Heart left ventricle (tissue), 13 donors: Measurements from ENCODE around the gene FLVCR1.

Experiments
- POLR2A ChIP-seq, 2 donors: fragments of 450-650 bp; IDR thresholded peaks; one replicate each; pipeline ENCODE4 v1.6.1; 2017; ENCODE audit warnings: antibody characterized with exemption in 2 of 2, mild to moderate bottlenecking in 2 of 2, moderate library complexity in 2 of 2
- TF ChIP-seq, protein P1 (sequence below), 12 donors: fragments of 200-600 bp; sonication (generic) in 4 of 12; IDR thresholded peaks; one replicate each; pipeline versions ENCODE4 v1.5.0 to v1.8.0; 2018 to 2022; ENCODE audit warnings: antibody characterized with exemption in 12 of 12, mild to moderate bottlenecking in 5 of 12
- donor health status: ischemic (EF 13 %, LVEDD 7.1; RV severe dilation, severe dysfunction).
- donor health status: DM: no; HTN: yes; CAD: no.
- donor health status: DM: no; HTN: no; CAD: no.
- donor health status: ischemic (EF 25% LVEDD 6.9; RV normal size, moderate dysfunction).
- donor health status: ischemic (EF 25% LVEDD 5.7; RV mildly dilated, moderate dysfunction).
- donor health status: ischemic (EF 35%, LVEDD 5.7; RV mildly dilated, moderate dysfunction).
- donor health status: nonischemic (EF 11% LVEDD 7.7; RV severe dilation, severe dysfunction).
- donor health status: DM: yes; HTN: yes; CAD: no.
- donor health status: PGD.
- donor health status: ischemic (EF 29% LVEDD 5.4; RV normal size, mild dysfunction).
- donor health status: nonischemic (EF 23%, LVEDD 6.1; RV moderate dilation, normal function).

DNA sequence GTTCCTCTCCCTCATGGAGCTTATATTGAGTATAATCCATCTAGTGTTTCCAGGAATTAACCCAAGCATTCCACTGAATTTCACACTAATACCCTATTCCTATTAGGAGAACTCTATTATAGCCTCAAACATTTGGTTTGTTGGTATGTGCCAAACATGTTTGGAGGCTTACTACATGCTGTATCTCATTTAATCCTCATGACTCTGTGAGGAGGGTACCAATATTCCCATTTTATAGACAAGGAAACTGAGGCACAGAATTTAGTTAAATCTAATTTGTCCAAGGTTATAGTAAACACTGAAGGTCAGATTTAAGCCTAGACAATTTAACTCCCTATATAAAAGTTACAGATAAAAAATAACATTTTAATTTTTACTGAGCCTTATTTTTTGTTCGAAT is 9.1 kb downstream of the FLVCR1 start:
- TF ChIP-seq, protein P1, sequence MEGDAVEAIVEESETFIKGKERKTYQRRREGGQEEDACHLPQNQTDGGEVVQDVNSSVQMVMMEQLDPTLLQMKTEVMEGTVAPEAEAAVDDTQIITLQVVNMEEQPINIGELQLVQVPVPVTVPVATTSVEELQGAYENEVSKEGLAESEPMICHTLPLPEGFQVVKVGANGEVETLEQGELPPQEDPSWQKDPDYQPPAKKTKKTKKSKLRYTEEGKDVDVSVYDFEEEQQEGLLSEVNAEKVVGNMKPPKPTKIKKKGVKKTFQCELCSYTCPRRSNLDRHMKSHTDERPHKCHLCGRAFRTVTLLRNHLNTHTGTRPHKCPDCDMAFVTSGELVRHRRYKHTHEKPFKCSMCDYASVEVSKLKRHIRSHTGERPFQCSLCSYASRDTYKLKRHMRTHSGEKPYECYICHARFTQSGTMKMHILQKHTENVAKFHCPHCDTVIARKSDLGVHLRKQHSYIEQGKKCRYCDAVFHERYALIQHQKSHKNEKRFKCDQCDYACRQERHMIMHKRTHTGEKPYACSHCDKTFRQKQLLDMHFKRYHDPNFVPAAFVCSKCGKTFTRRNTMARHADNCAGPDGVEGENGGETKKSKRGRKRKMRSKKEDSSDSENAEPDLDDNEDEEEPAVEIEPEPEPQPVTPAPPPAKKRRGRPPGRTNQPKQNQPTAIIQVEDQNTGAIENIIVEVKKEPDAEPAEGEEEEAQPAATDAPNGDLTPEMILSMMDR (IDR thresholded peaks at IDR 0.05), result no peak
- no peak for TF ChIP-seq POLR2A (IDR thresholded peaks at IDR 0.05)
